ENCODE results near the gene TCF4.

DNA sequence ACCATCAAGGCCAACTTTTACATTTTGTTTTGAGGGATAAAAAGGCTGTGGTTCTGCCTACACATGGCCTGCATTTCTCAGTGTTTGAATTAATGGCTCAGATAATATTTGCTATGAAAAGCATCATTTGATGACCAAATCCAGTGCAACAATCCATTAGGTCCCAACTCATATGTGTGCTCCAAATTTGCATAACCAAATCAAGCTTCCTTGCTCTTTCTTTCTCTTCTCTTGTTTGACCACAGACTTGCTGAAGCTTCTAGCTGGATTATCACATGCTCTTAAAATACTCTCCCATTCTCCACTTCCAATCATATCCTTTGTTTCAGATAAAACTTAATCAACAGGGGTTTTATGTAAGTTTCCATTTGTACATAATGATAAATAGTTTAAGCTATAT, 147.0 kb downstream of the TCF4 start:
- TF ChIP-seq EP300 (IDR thresholded peaks at IDR 0.05; ENCODE audit: low read depth) (no peak), POLR2A (IDR thresholded peaks at IDR 0.05) (no peak)
